Neutrophil (primary cell): ENCODE data around the gene WBP2.

ENCODE experiments used
- H3K27ac ChIP-seq: fragments of 200-600 bp; sonication (generic); 2 replicates; pipeline ENCODE4 v1.5.1; 2016; ENCODE audit warnings: mild to moderate bottlenecking, moderate library complexity
- H3K27me3 ChIP-seq: fragments of 200-600 bp; sonication (generic); 2 replicates; pipeline ENCODE4 v1.6.0; 2016; ENCODE audit warnings: mild to moderate bottlenecking
- H3K36me3 ChIP-seq: fragments of 200-600 bp; sonication (generic); 2 replicates; pipeline ENCODE4 v1.5.1; 2017
- H3K4me1 ChIP-seq, 2 experiments: fragments of 200-600 bp in 1 of 2; sonication (generic) in 1 of 2; 1 replicate in 1 of 2; 2 replicates in 1 of 2; pipeline versions ENCODE4 v1.5.1 to v1.6.1; 2013 to 2016; ENCODE audit warnings: low read depth in 1 of 2, low read length in 1 of 2, mild to moderate bottlenecking in 1 of 2, moderate library complexity in 1 of 2; ENCODE audit not compliant: control insufficient read depth in 1 of 2, insufficient read depth in 1 of 2
- H3K4me3 ChIP-seq, 2 experiments: fragments of 200-600 bp in 1 of 2; sonication (generic) in 1 of 2; 1 replicate in 1 of 2; 2 replicates in 1 of 2; pipeline ENCODE4 v1.5.1; 2013 to 2016; ENCODE audit warnings: low read depth in 1 of 2, low read length in 1 of 2, mild to moderate bottlenecking in 1 of 2, moderate library complexity in 1 of 2
- H3K9me3 ChIP-seq: fragments of 200-600 bp; sonication (generic); 2 replicates; pipeline ENCODE4 v1.5.1; 2016
- TF ChIP-seq, protein P1 (sequence below): fragments of 200-600 bp; sonication (generic); IDR thresholded peaks from 2 replicates; pipeline ENCODE4 v1.5.1; 2016; ENCODE audit warnings: antibody characterized with exemption

WBP2 gene

DNA sequence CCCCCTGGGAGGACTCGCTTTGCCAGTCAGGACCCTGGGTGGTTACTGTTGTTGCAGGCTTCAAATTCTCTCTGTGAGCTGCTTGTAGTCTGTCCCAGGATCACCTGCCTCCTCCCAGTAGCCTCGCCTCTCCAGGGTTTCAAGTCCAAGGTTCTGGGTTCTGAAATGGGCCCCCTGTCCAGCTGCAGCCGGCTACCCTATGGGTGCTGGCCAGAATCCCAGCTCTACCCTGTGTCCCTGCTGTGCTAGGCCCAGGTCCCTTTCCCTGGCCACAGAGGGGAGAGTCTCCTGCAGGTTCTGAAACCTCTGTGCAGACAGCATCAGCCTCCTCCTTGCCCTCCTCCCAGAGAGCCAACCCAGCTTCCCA is 32.4 kb downstream of the WBP2 start:
- Histone ChIP-seq H3K27ac (peak overlapping the region; percentile 23), H3K4me3 (no peak overlapping the region), H3K36me3 (peaks cover 83% of the 10 kb centered on the region), H3K27me3 (no peaks in the 10 kb centered on the region), H3K9me3 (no peaks in the 10 kb centered on the region), H3K4me1 (no peaks in the 10 kb centered on the region)
- TF ChIP-seq, protein P1, sequence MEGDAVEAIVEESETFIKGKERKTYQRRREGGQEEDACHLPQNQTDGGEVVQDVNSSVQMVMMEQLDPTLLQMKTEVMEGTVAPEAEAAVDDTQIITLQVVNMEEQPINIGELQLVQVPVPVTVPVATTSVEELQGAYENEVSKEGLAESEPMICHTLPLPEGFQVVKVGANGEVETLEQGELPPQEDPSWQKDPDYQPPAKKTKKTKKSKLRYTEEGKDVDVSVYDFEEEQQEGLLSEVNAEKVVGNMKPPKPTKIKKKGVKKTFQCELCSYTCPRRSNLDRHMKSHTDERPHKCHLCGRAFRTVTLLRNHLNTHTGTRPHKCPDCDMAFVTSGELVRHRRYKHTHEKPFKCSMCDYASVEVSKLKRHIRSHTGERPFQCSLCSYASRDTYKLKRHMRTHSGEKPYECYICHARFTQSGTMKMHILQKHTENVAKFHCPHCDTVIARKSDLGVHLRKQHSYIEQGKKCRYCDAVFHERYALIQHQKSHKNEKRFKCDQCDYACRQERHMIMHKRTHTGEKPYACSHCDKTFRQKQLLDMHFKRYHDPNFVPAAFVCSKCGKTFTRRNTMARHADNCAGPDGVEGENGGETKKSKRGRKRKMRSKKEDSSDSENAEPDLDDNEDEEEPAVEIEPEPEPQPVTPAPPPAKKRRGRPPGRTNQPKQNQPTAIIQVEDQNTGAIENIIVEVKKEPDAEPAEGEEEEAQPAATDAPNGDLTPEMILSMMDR = no peak

DNA sequence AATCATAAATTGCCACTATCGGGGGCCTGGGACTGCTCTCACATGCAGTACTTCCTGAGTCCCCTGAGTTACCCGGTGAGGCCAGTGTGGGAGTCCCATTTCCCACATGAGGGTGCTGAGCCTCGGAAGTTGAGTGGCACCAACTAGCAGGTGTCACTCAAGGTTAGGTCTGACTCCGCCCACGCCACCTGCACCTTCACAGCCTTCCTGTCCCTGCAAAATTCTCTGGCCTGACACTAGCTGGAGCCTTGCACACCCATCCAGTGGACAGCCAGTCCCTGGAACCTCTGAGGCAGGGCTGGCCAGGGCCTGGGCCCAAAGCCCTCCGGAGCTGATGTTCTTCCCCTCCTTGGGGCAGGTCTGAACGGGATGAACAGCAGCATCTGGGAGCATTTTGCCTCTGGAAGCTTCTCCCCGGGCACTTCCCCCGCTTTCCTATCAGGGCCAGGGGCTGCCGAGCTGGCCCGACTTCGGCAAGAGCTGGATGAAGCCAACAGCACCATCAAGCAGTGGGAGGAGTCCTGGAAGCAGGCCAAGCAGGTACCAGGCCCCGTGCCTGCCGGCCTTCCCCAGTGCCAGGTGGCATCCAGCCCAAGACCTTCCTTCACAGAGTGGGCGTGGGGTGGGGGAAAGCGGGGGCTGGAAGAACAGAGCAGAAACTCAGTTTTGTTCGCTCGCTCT is 32.9 kb downstream of the WBP2 start:
- Histone ChIP-seq H3K9me3 (no peaks in the 10 kb centered on the region), H3K27me3 (no peaks in the 10 kb centered on the region), H3K36me3 (peaks cover 80% of the 10 kb centered on the region), H3K4me3 (no peak overlapping the region), H3K4me1 (no peaks in the 10 kb centered on the region), H3K27ac (peak overlapping the region; percentile 23)
- TF ChIP-seq, protein P1 = no peak

DNA sequence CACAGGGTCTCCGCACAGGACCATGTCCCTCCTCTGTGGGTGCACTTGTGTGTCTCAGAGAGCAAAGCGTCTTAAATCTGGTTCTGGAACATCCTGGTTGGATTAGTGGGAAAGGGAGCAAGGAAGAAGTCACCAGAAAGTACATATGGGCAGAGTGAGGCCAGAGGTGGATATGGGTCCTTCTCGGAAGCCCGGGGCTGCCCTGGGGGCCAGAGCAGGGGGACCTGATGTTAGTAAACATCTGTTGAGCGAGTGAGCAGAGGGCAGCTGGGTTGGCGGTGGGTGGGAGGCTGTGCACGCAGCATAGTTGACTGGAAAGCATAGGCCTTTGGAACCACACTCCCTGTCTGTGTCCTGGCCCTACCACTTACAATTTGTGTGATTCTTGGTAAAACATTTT is 33.6 kb downstream of the WBP2 start:
- TF ChIP-seq, protein P1 = no peak
- Histone ChIP-seq H3K4me3 (no peak overlapping the region), H3K27ac (no peak overlapping the region), H3K4me1 (no peaks in the 10 kb centered on the region), H3K36me3 (peaks cover 72% of the 10 kb centered on the region), H3K27me3 (no peaks in the 10 kb centered on the region), H3K9me3 (no peaks in the 10 kb centered on the region)

DNA sequence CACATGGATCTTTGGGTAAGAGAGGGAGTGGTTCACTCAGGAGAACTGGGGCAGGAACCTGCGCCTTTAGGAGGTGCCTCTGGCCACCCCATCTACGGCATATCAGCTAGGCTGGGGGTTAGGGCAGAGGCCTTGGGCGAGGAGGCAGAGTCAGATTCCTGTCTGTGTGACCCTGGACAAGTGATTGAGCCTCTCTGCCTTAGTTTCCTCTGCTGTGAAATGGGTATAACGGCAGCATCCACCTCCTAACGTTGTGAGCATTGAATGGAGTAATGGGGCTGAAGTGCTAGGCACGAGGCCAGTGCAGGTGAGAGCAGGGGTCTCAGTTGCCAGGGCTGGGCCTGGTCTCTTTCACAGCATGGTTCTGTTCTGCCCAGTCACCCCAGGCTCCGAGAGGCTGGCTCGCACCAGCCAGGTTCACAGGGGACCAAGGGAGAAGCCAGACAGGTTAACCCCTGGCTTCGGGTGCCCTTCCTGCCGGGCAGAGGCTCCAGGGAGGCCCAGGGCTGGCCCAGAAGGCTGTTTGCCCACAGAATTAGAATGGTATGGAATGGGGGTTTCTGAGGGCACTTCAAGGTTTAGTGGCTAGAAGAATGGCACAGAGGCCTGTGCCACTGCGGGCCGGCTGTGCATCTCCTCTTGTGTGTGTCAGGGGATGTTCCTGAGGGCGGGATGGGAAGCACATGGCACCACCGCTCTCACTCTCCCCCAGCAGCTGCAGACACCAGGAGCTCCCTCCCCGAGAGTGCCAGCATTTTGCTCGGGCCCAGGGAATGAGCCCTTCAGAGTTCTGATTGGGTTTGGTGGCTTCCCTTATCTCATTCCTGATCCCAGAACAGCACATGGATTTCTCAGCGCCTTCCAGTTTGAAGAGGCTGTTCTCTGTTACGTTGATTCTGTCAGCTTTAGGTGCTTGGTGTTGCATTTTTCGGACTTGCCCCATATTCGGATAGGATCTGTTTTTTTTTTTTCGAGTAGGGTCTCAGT is 34.7 kb downstream of the WBP2 start:
- Histone ChIP-seq H3K4me3 (no peak overlapping the region), H3K4me1 (no peaks in the 10 kb centered on the region), H3K27ac (no peak overlapping the region), H3K27me3 (no peaks in the 10 kb centered on the region), H3K9me3 (no peaks in the 10 kb centered on the region), H3K36me3 (peaks cover 62% of the 10 kb centered on the region)
- TF ChIP-seq, protein P1 = no peak

DNA sequence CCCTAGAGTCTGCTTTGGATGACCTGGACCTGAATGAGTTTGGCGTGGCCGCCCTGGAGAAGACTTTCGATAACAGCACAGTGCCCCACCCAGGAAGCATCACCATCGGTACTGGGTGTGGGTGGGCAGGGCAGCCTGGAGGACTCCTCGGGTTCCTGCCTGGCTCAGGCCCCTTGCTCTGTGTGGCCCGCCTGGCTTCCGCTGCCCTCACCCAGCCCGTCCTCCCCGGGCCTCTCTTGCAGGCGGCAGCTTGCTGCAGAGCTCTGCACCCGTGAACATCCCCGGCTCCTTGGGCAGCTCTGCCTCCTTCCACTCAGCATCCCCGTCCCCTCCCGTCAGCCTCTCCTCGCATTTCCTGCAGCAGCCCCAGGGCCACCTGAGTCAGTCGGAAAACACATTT is 35.5 kb downstream of the WBP2 start:
- Histone ChIP-seq H3K4me1 (no peaks in the 10 kb centered on the region), H3K27ac (no peak overlapping the region), H3K9me3 (no peaks in the 10 kb centered on the region), H3K36me3 (peaks cover 62% of the 10 kb centered on the region), H3K27me3 (no peaks in the 10 kb centered on the region), H3K4me3 (no peak overlapping the region)
- TF ChIP-seq, protein P1 = no peak
